ENCODE measurements around the gene TSPAN18.

- TF ChIP-seq CTCF (IDR thresholded peaks at IDR 0.05) (no peak), POLR2AphosphoS5 (IDR thresholded peaks at IDR 0.05) (no peak), EP300 (IDR thresholded peaks at IDR 0.05) (no peak)
Observed at GRCh38 chr11:44819346-44819745, 92.6 kb downstream of the TSPAN18 start.
